ENCODE measurements around the gene SPSB1.

The SPSB1 gene

DNA sequence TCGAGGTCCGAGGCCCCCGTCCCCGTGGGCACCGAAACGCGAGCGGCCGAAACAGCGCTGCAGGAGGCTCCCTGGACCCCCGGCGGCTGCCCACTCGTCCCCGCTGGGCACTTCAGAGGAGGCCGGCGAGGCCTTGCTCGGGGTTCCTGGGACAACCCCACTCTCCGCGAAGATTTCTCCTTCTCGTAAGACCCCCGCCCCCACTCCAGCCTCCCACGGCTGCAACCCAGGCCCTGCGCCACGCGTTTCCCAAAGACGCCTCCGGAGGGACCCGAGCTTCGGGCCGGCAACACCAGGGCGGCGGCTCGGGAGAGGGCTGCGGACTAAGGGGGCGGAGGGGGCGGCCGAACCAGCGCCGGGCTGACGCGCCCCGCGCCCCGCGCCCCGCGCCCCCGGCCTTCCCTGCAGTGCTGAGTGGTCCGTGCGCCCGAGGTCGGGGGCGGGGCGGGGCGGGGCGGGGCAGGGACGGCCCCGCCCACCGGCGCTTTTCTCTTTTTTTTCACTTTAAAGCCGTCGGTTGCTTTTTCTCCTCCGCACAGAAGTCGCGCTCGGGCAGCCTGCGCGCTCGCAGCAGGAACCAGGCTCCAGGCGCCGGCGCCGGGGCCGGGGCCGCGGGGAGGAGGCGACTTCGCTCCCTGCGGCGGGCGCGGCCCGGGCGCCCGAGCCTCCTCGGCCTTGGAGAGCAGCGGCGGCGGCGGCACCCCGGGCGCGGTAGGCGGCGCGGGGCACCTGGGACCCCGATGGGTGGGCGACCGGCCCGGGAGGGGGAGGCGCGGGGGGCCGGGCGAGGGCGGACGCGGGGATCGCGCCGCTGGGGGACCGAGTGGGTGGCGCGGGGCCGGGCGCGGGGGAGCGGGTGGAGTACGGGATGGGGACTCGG lies at the start of gene SPSB1:
Gene SPSB1, plus strand, starts transcription at position 534 of the 880 bp plus-strand sequence. CDS start 62,998 bp downstream, outside the sequence.
- in situ Hi-C loops (cut with HindIII; ENCODE audit: low sequenced_read_pairs): no loop called here

GRCh38 chr1:9243066-9243739 lies 49.5 kb upstream of the SPSB1 start:
- in situ Hi-C loops (cut with HindIII; ENCODE audit: low sequenced_read_pairs): no loop called here

- in situ Hi-C loops (cut with HindIII; ENCODE audit: low sequenced_read_pairs): no loop called here
Measured at GRCh38 chr1:9244501-9245229, 48.0 kb upstream of the SPSB1 start.

- in situ Hi-C loops (cut with HindIII; ENCODE audit: low sequenced_read_pairs): no loop called here
Measured at GRCh38 chr1:9245230-9245619, 47.5 kb upstream of the SPSB1 start.

- in situ Hi-C loops (cut with HindIII; ENCODE audit: low sequenced_read_pairs): no loop called here
Measured at GRCh38 chr1:9245661-9246060, 47.0 kb upstream of the SPSB1 start.

GRCh38 chr1:9246215-9246614 lies 46.5 kb upstream of the SPSB1 start:
- in situ Hi-C loops (cut with HindIII; ENCODE audit: low sequenced_read_pairs): no loop called here

DNA sequence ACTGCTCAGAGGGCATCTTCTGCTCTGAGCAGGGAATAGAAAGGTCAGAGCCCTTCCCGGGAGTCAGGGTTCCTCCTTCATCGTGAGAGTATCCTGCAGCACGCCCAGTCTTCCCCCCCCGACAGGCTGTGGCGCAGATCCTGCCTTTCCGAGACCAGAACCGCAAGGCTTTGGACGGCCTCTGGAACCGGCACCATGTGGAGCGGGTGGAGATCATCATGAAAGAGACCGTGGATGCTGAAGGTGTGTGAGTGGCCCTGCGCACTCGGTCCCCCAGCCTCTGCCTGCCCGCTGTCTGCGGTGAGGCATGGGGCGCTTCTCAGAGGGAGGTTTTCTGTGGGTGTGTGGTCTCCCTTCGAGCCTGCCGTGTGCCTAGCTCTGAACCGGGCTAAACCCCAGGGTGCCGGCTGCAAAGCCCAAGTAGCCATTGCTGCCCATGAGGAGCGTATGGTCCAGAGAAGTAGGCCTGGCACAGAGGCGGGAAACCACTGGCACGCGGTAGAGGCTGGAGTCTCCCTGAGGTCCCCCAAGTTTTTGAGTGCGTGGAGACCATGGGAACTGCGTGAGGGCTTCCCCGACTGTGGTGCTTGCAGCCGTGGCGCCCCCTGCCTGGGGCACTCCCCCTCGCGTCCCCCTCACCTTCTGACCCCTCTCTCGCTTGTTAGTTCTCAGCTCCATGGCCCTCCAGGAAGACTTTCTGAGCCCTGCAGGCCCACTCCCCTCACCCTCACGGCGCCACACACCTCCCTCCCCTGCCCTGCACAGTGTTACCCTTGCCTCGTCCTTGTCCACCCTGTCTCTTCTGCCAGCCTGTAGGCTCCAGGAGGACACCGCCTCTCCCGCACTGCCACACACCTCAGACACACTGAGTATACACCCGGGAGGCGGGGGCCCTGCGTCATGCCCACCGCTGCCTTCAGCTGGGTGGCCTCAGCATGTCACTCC lies 45.6 kb upstream of the SPSB1 start:
- in situ Hi-C loops (cut with HindIII; ENCODE audit: low sequenced_read_pairs): no loop called here

- in situ Hi-C loops (cut with HindIII; ENCODE audit: low sequenced_read_pairs): no loop called here
Measured at GRCh38 chr1:9247894-9248293, 44.8 kb upstream of the SPSB1 start.

- in situ Hi-C loops (cut with HindIII; ENCODE audit: low sequenced_read_pairs): no loop called here
Measured at GRCh38 chr1:9248341-9249262, 44.1 kb upstream of the SPSB1 start.

DNA sequence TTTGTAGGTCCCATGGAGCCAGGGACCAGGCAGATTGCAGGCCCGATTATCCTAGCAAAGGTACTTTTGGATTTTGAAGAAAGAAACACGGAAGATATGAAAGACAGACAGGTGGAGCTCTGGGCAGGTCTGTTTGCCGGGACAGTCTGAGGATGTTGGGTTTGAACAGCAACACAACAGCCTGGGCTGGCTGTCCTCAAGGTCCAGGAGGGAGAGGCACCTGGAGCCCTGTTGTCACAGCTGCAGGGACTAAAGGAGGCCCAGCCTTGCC lies 43.5 kb upstream of the SPSB1 start:
- in situ Hi-C loops (cut with HindIII; ENCODE audit: low sequenced_read_pairs): no loop called here

GRCh38 chr1:9249534-9250410 lies 42.9 kb upstream of the SPSB1 start:
- in situ Hi-C loops (cut with HindIII; ENCODE audit: low sequenced_read_pairs): loop anchor here (25.0 kb wide), 1 partner anchor 313 kb away; no protein-coding TSS in a partner anchor

DNA sequence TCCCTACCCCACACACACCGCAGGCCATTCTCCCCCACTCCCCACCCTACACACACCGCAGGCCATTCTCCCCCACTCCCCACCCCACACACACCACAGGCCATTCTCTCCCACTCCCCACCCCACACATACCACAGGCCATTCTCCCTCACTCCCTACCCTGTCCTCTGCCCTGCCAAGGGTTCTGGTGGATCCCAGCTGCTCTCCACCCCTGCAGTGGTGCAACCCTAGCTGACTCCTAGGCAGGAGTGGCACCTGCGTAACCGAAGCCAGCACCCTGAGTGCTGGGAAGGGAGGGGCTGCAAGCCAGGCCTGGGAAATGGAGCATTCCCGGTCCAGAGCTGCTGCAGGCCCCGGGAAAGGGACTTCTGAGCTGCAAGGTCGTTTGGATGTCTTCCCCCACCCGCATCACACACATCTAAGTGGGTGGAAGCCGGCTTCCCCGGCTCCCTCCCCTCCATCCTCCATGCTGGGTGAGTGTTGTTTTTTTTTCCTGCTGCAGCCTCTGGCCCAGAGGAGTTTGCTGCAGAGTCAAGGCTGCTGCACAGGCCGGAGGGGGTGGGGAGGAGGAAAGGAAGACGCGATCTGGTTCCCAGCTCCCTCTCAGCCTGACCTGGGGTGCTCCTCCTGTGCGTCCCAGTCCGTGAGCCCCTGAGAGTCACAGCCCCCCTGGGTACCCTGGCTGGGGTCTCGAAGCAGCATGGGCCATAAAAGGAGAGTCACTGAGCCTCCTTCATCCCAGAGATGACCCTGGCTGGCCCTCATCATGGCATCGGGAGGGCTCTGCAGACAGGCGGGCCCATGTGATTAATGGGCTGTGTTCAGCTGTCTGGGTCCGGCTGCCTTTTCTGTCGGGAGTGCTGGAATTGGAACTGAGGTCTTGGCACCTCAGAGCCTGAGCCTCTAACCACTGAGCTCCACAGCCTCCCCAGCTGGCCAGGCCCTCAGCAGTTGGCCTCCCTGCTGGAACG lies 42.0 kb upstream of the SPSB1 start:
- in situ Hi-C loops (cut with HindIII; ENCODE audit: low sequenced_read_pairs): loop anchor here (25.0 kb wide), 1 partner anchor 312 kb away; no protein-coding TSS in a partner anchor

GRCh38 chr1:9251501-9251900 lies 41.2 kb upstream of the SPSB1 start:
- in situ Hi-C loops (cut with HindIII; ENCODE audit: low sequenced_read_pairs): loop anchor here (25.0 kb wide), 1 partner anchor 311 kb away; no protein-coding TSS in a partner anchor

DNA sequence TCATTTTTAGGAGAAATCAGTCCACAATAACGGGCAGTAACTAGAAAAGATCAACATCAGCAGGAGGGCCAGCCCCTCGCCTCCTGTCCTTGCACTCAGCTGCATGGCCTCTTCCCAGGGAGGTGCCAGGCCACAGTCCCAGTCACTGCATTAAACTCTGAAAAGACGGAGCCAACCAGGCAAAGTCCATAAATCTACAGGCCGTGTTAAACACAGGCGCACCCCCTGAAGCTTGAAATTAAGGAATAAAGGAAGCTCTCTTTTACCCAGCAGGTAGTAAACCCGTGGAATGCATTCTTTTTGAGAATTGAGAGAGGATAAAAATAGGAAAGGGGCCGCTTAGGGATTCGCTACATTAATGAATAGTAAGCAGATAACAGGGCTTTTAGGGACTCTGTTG lies 39.7 kb upstream of the SPSB1 start:
- in situ Hi-C loops (cut with HindIII; ENCODE audit: low sequenced_read_pairs): loop anchor here (25.0 kb wide), 1 partner anchor 309 kb away; no protein-coding TSS in a partner anchor

- in situ Hi-C loops (cut with HindIII; ENCODE audit: low sequenced_read_pairs): loop anchor here (25.0 kb wide), 1 partner anchor 309 kb away; no protein-coding TSS in a partner anchor
Measured at GRCh38 chr1:9253453-9254105, 39.1 kb upstream of the SPSB1 start.

- in situ Hi-C loops (cut with HindIII; ENCODE audit: low sequenced_read_pairs): loop anchor here (25.0 kb wide), 1 partner anchor 306 kb away; no protein-coding TSS in a partner anchor
Measured at GRCh38 chr1:9256332-9256731, 36.4 kb upstream of the SPSB1 start.
